Upper lobe of left lung (tissue), 4 donors: ENCODE data around the gene RABGGTB.

Experiments
- EP300 ChIP-seq, 4 donors: sonication (generic); formaldehyde crosslinking; IDR thresholded peaks; one replicate each; pipeline ENCODE4 v1.5.1; 2017; ENCODE audit warnings: antibody characterized with exemption in 4 of 4, control low read depth in 2 of 4
- POLR2A ChIP-seq, 4 donors: fragments of 450-650 bp; IDR thresholded peaks; one replicate each; pipeline ENCODE4 v1.5.1; 2016 to 2017; ENCODE audit warnings: antibody characterized with exemption in 4 of 4, mild to moderate bottlenecking in 2 of 4
- POLR2AphosphoS5 ChIP-seq, 2 donors: sonication (generic); formaldehyde crosslinking; IDR thresholded peaks; one replicate each; pipeline ENCODE4 v1.5.1; 2017; ENCODE audit warnings: antibody characterized with exemption in 2 of 2
- TF ChIP-seq, protein P1 (sequence below), 6 experiments: fragments of 450-650 bp in 4 of 6; fragments of 200-600 bp in 2 of 6; sonication (generic) in 2 of 6; IDR thresholded peaks; one replicate each; pipeline ENCODE4 v1.5.1; 2016 to 2019; ENCODE audit warnings: antibody characterized with exemption in 6 of 6

DNA sequence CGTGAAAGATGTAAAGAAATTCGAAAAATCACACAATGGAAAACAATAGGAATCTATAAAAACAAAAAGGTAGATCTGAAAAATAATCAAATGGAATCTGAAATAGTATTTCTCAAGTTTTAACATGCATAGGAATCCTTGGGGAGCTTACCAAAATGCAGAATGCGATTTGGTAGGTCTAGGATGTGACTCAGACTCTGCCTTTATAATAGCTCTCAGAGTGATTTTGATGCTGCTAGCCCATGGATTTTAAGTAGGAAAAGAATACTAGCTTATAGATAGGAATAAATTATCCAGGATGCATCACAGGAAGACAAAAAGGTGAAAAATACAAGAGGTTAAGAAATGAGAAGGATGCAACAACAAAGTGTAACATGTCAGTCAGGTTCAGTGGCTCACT is 14.1 kb upstream of the RABGGTB start:
- TF ChIP-seq POLR2A (IDR thresholded peaks at IDR 0.05), result no peak
- no peak for TF ChIP-seq EP300 (IDR thresholded peaks at IDR 0.05)
- TF ChIP-seq, protein P1, sequence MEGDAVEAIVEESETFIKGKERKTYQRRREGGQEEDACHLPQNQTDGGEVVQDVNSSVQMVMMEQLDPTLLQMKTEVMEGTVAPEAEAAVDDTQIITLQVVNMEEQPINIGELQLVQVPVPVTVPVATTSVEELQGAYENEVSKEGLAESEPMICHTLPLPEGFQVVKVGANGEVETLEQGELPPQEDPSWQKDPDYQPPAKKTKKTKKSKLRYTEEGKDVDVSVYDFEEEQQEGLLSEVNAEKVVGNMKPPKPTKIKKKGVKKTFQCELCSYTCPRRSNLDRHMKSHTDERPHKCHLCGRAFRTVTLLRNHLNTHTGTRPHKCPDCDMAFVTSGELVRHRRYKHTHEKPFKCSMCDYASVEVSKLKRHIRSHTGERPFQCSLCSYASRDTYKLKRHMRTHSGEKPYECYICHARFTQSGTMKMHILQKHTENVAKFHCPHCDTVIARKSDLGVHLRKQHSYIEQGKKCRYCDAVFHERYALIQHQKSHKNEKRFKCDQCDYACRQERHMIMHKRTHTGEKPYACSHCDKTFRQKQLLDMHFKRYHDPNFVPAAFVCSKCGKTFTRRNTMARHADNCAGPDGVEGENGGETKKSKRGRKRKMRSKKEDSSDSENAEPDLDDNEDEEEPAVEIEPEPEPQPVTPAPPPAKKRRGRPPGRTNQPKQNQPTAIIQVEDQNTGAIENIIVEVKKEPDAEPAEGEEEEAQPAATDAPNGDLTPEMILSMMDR (IDR thresholded peaks at IDR 0.05), result no peak
- no peak for TF ChIP-seq POLR2AphosphoS5 (IDR thresholded peaks at IDR 0.05)
